HG02981 (cell line): ENCODE results near the gene DAPK1.

ENCODE experiments used
- ATAC-seq: cut with Tn5 transposase; IDR thresholded peaks from one replicate; pipeline ENCODE4 v1.9.1; 2021; ENCODE audit warnings: mild to moderate bottlenecking, moderate library complexity; ENCODE audit not compliant: unreplicated experiment

The DAPK1 gene

GRCh38 chr9:87587864-87588263 lies 90.2 kb downstream of the DAPK1 start:
- no peak for ATAC-seq

GRCh38 chr9:87588339-87588738 lies 90.7 kb downstream of the DAPK1 start:
- ATAC-seq: no peak

GRCh38 chr9:87590996-87591395 lies 93.3 kb downstream of the DAPK1 start:
- ATAC-seq: no peak

- ATAC-seq: no peak
These were observed 95.1 kb downstream of the DAPK1 start for GRCh38 chr9:87592554-87593358.

- ATAC-seq: no peak
These were observed 95.8 kb downstream of the DAPK1 start for GRCh38 chr9:87593359-87593980.

GRCh38 chr9:87594194-87594593 lies 96.5 kb downstream of the DAPK1 start:
- ATAC-seq: no peak

- ATAC-seq: no peak
These were observed 97.0 kb downstream of the DAPK1 start for GRCh38 chr9:87594662-87595061.

- no peak for ATAC-seq
These were observed 97.9 kb downstream of the DAPK1 start for GRCh38 chr9:87595610-87596009.

- ATAC-seq: no peak
These were observed 99.2 kb downstream of the DAPK1 start for GRCh38 chr9:87596862-87597261.

- ATAC-seq: no peak
These were observed 100.2 kb downstream of the DAPK1 start for GRCh38 chr9:87597710-87598443.

- no peak for ATAC-seq
These were observed 102.4 kb downstream of the DAPK1 start for GRCh38 chr9:87599901-87600610.

GRCh38 chr9:87601176-87601575 lies 103.5 kb downstream of the DAPK1 start:
- no peak for ATAC-seq

GRCh38 chr9:87601595-87601994 lies 103.9 kb downstream of the DAPK1 start:
- no peak for ATAC-seq

- ATAC-seq: no peak
These were observed 105.4 kb downstream of the DAPK1 start for GRCh38 chr9:87602933-87603643.

- no peak for ATAC-seq
These were observed 106.3 kb downstream of the DAPK1 start for GRCh38 chr9:87603854-87604490.

- no peak for ATAC-seq
These were observed 107.4 kb downstream of the DAPK1 start for GRCh38 chr9:87604886-87605588.

GRCh38 chr9:87605676-87606075 lies 108.0 kb downstream of the DAPK1 start:
- no peak for ATAC-seq

- no peak for ATAC-seq
These were observed 109.3 kb downstream of the DAPK1 start for GRCh38 chr9:87606841-87607521.

- no peak for ATAC-seq
These were observed 110.2 kb downstream of the DAPK1 start for GRCh38 chr9:87607859-87608258.
